SKM-1 treated with dmso at 0.1 percent for 144 hours (cell line): ENCODE results near the gene DPP3.

Source experiments
- DNase-seq: peaks from one replicate; lab custom pipeline; 2025; ENCODE audit not compliant: unreplicated experiment; lab: John Stamatoyannopoulos, UW

The DPP3 gene

DNA sequence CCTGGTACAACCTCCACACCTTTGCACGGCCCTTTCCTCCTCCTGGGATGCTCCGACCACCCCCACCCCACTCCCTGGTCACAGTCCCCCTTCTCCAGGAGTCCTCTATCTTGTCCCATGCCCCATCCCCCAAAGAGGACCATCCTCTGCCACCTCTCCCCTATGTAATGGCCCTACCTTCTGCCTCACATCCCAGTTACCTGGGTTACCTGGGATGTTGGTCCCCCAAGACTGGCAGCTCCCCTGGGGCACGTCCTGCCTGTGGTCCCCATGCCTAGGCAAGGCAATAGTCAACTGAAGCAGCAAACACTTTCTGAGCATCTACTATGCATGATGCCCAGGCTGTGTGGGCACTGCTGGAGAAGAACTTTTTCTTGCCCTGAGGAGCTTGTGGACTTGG, 75.2 kb downstream of the DPP3 start:
- DNase-seq, result no peak

DNA sequence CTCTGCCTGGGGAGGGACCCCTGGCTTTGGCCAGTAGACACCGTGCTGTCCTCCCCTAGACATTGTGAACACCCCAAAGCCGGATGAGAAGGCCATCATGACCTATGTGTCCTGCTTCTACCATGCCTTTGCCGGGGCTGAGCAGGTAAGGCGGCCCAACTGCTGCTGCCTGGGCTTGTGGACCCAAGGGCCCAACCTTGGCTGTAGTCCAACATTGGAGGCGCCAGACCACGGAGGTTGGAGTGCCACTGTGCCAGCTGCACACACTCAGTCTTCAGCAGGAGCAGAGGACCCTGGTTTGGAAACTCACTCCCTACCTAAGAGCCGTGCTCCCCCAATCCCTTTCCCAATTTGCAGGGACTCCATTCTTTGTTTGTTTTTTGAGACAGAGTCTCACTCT, 75.9 kb downstream of the DPP3 start:
- DNase-seq, result no peak

DNA sequence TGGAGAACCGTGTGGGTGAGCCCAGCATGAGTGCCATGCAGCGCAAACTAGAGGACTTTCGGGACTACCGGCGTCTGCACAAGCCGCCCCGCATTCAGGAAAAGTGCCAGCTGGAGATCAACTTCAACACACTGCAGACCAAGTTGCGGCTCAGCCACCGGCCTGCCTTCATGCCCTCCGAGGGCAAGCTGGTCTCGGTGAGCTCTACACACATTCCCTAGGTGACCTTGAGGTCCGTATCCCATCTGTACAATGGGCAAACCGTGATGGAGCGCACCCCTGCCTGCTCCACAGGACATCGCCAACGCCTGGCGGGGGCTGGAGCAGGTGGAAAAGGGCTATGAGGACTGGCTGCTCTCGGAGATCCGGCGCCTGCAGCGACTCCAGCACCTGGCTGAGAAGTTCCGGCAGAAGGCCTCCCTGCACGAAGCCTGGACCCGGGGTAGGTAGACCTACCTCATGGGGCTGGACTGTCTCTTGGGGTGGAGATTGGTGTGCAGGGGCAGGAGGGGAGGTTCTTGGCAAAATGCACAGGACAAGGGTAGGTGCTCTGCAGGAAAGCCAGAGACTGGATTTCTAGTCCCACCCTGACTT, 77.6 kb downstream of the DPP3 start:
- DNase-seq, result no peak
